ENCODE results near the gene FAIM2. TPM values are rescaled to one million over a fixed set of nuclear protein-coding genes. Genes with fewer than 3 reads are reported as not detected.

The FAIM2 gene
- total and polyA plus RNA-seq, 10 of the 15 experiments (the other 5 are each of a cell fraction or from before 2014, with no cell fraction given) = not detected

DNA sequence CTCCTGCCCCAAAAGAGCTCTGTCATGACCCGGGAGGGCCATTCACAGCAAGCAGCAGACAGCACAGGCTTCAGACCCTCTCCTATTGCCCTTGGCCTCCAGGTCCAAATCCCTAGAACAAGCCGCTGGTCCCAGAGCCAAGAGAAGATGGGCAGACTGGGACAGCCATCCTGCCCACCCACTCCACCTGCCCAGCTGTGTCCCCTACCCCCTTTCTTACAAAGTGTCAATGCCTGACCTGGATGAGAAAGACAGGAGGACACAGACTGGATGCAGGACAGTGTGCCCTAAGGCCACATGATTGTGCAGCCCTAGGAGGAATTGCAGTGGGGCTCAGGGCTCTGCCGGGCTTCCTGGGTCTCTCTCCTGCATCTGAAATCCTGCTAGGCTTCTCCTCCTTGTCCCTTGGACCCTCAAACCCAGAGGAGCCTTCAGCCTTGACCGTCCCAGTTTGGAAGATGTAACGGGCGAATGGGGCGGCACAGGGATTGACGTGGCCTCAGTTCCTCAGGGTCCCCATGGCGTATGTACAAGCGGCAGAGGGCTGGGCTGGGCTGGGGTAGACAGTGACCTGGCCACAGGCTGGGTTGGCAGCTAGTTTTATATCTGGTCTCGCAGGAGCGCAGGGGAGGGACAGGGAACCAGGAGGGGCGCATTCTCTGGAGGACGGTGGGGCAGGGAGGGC, 33.7 kb downstream of the FAIM2 start:
- ChIA-PET POLR2A (no interaction called here), CTCF (interaction anchor here (0.6 to 2.1 kb wide), 2 partner anchors 76 to 233 kb away, joined by 3 to 8 read pairs; no protein-coding TSS in a partner anchor), RAD21 (ENCODE audit: unreplicated experiment) (interaction anchor here (1.4 kb wide), 1 partner anchor 129 kb away, joined by 3 read pairs; the partner anchor contains the start of gene TMBIM6), SMC1A (ENCODE audit: uncharacterized antibody, unreplicated experiment) (no interaction called here)
- Histone ChIP-seq H4K20me1 (ENCODE audit: control insufficient read depth, insufficient read depth) (0 out of 2 replicates have a peak, but pooled peaks cover 2% of the 10 kb centered on the region), H3K4me2 (ENCODE audit: control insufficient read depth, insufficient read depth) (no peak overlapping the region), H3K4me3 (no peak overlapping the region), H3K27ac (ENCODE audit: control insufficient read depth, insufficient read depth) (no peak overlapping the region), H3K4me1 (ENCODE audit: control insufficient read depth, insufficient read depth, low read length) (no peaks in the 10 kb centered on the region), H3K27me3 (replicated peaks in 1 of 2; ENCODE audit: control insufficient read depth in 2 of 2, insufficient read depth in 2 of 2, low read length in 1 of 2) (no peaks in the 10 kb centered on the region; a peak in 2 of 4 replicates), H2AFZ (ENCODE audit: control insufficient read depth, low read depth, low read length) (no peak overlapping the region), H3K79me2 (ENCODE audit: control insufficient read depth, insufficient read depth, low read length) (no peaks in the 10 kb centered on the region), H3K9me3 (replicated peaks; ENCODE audit: control insufficient read depth, insufficient read depth, low read length) (no peaks in the 10 kb centered on the region), H3K9ac (ENCODE audit: control insufficient read depth, insufficient read depth, low read length) (no peak overlapping the region), H3K36me3 (ENCODE audit: control insufficient read depth in 2 of 2, insufficient read depth in 2 of 2, low read length in 1 of 2) (no peaks in the 10 kb centered on the region)
- no TSS peak for BruUV-seq (replicated peaks)
- DNase-seq (ENCODE audit: low read depth, low spot score) (no peak), ATAC-seq (no peak), FAIRE-seq (no peak)
- no peak for TF ChIP-seq LARP7 (IDR thresholded peaks at IDR 0.05)
- WGBS (ENCODE audit: insufficient coverage, insufficient replicate concordance, low lambda C conversion rate, missing lambda C conversion rate) = 49% methylated on average over 14 of the region's 14 CpGs
- intact Hi-C loops (cut with micrococcal nuclease; ENCODE audit: unreplicated experiment) (loop anchor here (5.0 to 10.0 kb wide), 2 partner anchors 185 to 202 kb away; partner anchors contain the start of gene ASIC1), in situ Hi-C loops (cut with MboI) (no loop called here)

DNA sequence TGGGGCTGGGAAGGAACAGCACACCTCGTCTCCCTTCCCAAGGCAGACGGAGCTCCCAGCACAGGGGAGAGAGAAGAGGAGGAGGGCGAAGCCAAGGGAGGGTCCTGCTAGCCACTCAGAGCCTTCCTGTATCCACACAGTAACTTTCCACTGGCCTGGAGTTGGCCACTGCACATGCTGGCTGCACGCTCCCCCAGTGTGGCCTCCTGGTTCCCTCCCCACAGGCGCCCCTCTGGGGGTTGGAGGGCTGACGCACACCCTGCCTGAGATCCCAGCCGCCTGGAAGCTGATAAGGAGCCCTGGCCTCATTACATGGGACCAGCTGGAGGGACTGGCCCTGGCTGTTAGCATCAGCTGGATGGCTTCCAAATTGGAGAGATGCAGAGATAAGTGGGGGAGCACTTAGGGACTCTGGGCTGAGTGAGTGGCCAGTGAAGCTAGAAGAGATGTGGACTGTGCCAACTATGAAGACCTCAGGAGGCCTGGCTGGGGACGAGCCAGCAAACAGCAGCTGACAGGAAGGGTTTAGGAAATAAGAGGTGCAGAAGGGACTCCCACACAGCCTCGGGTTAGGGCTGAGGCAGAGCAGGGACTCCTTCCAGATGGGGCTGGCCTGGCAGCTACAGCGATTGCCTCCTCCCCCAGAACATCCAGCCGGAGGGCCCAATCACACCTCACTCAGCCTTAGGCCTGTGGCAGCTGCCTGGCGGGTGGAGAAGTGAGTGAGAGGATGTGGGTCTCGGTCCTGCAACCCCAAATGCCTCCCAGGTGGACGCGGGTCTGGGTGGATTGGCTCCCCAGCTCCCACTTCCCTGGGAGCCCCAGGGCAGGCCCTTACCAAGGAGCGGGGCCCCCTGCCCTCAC, 34.5 kb downstream of the FAIM2 start:
- no peaks in the 10 kb centered on the region for H3K36me3 ChIP-seq (ENCODE audit: control insufficient read depth in 2 of 2, insufficient read depth in 2 of 2, low read length in 1 of 2)
- ChIA-PET RAD21 (ENCODE audit: unreplicated experiment) (interaction anchor here (1.4 kb wide), 1 partner anchor 128 kb away, joined by 3 read pairs; the partner anchor contains the start of gene TMBIM6), SMC1A (ENCODE audit: uncharacterized antibody, unreplicated experiment) (interaction anchor here (0.6 kb wide), 1 partner anchor 132 kb away, joined by 3 read pairs; no protein-coding TSS in a partner anchor), POLR2A (no interaction called here), CTCF (interaction anchor here (1.0 to 3.7 kb wide), 2 partner anchors 24 to 76 kb away, joined by 3 to 21 read pairs; no protein-coding TSS in a partner anchor)
- H4K20me1 ChIP-seq (ENCODE audit: control insufficient read depth, insufficient read depth) = 0 out of 2 replicates have a peak, but pooled peaks cover 2% of the 10 kb centered on the region
- no TSS peak for BruUV-seq (replicated peaks)
- intact Hi-C loops (cut with micrococcal nuclease; ENCODE audit: unreplicated experiment) = loop anchor here (5.0 to 10.0 kb wide), 2 partner anchors 186 to 203 kb away; partner anchors contain the start of gene ASIC1
- in situ Hi-C loops (cut with MboI) = no loop called here
- no peaks in the 10 kb centered on the region for H3K79me2 ChIP-seq (ENCODE audit: control insufficient read depth, insufficient read depth, low read length)
- WGBS (ENCODE audit: insufficient coverage, insufficient replicate concordance, low lambda C conversion rate, missing lambda C conversion rate) = 41% methylated on average over 16 of the region's 16 CpGs
- H3K4me1 ChIP-seq (ENCODE audit: control insufficient read depth, insufficient read depth, low read length) = no peaks in the 10 kb centered on the region
- no peak overlapping the region for H3K4me2 ChIP-seq (ENCODE audit: control insufficient read depth, insufficient read depth)
- H3K9ac ChIP-seq (ENCODE audit: control insufficient read depth, insufficient read depth, low read length) = no peak overlapping the region
- no peak overlapping the region for H2AFZ ChIP-seq (ENCODE audit: control insufficient read depth, low read depth, low read length)
- H3K4me3 ChIP-seq = no peak overlapping the region
- FAIRE-seq = no peak
- no peak for DNase-seq (ENCODE audit: low read depth, low spot score)
- H3K27me3 ChIP-seq (replicated peaks in 1 of 2; ENCODE audit: control insufficient read depth in 2 of 2, insufficient read depth in 2 of 2, low read length in 1 of 2) = no peaks in the 10 kb centered on the region; a peak in 2 of 4 replicates
- no peaks in the 10 kb centered on the region for H3K9me3 ChIP-seq (replicated peaks; ENCODE audit: control insufficient read depth, insufficient read depth, low read length)
- TF ChIP-seq, protein P1, sequence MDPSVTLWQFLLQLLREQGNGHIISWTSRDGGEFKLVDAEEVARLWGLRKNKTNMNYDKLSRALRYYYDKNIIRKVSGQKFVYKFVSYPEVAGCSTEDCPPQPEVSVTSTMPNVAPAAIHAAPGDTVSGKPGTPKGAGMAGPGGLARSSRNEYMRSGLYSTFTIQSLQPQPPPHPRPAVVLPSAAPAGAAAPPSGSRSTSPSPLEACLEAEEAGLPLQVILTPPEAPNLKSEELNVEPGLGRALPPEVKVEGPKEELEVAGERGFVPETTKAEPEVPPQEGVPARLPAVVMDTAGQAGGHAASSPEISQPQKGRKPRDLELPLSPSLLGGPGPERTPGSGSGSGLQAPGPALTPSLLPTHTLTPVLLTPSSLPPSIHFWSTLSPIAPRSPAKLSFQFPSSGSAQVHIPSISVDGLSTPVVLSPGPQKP (IDR thresholded peaks at IDR 0.05; ENCODE audit: low read depth, low read length) = no peak
- TF ChIP-seq RUNX3 (IDR thresholded peaks at IDR 0.05; ENCODE audit: low read length) (no peak), GABPA (IDR thresholded peaks at IDR 0.05; ENCODE audit: low read depth) (no peak), ETV6 (conservative IDR thresholded peaks at IDR 0.05 in 1 of 2, IDR thresholded peaks at IDR 0.05 in 1 of 2; ENCODE audit: borderline replicate concordance in 1 of 2, low read depth in 1 of 2) (no peak), FOS (IDR thresholded peaks at IDR 0.05; ENCODE audit: borderline replicate concordance, extremely low read depth, insufficient read length) (no peak), LARP7 (IDR thresholded peaks at IDR 0.05) (no peak), MEF2A (IDR thresholded peaks at IDR 0.05; ENCODE audit: insufficient read depth, low read depth, low read length) (no peak)
- TF ChIP-seq, protein P2, sequence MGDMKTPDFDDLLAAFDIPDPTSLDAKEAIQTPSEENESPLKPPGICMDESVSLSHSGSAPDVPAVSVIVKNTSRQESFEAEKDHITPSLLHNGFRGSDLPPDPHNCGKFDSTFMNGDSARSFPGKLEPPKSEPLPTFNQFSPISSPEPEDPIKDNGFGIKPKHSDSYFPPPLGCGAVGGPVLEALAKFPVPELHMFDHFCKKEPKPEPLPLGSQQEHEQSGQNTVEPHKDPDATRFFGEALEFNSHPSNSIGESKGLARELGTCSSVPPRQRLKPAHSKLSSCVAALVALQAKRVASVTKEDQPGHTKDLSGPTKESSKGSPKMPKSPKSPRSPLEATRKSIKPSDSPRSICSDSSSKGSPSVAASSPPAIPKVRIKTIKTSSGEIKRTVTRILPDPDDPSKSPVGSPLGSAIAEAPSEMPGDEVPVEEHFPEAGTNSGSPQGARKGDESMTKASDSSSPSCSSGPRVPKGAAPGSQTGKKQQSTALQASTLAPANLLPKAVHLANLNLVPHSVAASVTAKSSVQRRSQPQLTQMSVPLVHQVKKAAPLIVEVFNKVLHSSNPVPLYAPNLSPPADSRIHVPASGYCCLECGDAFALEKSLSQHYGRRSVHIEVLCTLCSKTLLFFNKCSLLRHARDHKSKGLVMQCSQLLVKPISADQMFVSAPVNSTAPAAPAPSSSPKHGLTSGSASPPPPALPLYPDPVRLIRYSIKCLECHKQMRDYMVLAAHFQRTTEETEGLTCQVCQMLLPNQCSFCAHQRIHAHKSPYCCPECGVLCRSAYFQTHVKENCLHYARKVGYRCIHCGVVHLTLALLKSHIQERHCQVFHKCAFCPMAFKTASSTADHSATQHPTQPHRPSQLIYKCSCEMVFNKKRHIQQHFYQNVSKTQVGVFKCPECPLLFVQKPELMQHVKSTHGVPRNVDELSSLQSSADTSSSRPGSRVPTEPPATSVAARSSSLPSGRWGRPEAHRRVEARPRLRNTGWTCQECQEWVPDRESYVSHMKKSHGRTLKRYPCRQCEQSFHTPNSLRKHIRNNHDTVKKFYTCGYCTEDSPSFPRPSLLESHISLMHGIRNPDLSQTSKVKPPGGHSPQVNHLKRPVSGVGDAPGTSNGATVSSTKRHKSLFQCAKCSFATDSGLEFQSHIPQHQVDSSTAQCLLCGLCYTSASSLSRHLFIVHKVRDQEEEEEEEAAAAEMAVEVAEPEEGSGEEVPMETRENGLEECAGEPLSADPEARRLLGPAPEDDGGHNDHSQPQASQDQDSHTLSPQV (IDR thresholded peaks at IDR 0.05) = no peak
- no peak for ATAC-seq
- no peak overlapping the region for H3K27ac ChIP-seq (ENCODE audit: control insufficient read depth, insufficient read depth)

Measured in GM12878 (cell line).